Cardiac fibroblast (primary cell): ENCODE data around the gene ARHGAP24.

Experiments
- DNase-seq, 2 donors: peaks; one replicate each; pipeline versions ENCODE4 v3.0.0 to v3.0.0-alpha.2; 2010; ENCODE audit warnings: low read depth in 2 of 2
- H3K4me3 ChIP-seq, 2 donors: replicated peaks in 1 of 2; 1 replicate in 1 of 2; 2 replicates in 1 of 2; pipeline ENCODE4 v1.5.1; 2011; ENCODE audit warnings: low read depth in 2 of 2, low read length in 2 of 2, mild to moderate bottlenecking in 2 of 2, moderate library complexity in 1 of 2
- TF ChIP-seq, protein P1 (sequence below): IDR thresholded peaks from one replicate; pipeline ENCODE4 v1.5.1; 2011; ENCODE audit warnings: low read depth, mild to moderate bottlenecking, low read length, inconsistent platforms

The ARHGAP24 gene

DNA sequence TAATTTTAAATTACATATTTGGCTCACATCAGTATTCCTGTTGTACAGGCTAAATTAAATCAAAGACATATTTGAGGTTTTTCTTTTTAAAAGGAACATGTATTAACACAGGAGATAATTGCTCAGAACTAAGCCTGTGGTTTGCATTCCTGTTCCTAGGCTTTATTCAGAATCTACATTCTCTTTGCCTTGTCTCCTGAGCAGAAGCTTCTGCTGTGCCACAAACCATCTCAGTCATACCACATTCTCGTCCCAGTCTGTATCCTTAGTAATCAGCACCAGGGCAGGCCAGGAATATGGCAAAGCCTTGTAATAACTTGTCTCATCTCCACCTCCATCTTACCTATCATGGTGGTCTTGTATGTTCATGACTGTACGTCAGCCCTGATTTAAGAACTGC is 162.8 kb downstream of the ARHGAP24 start:
- no peak for DNase-seq
- TF ChIP-seq, protein P1, sequence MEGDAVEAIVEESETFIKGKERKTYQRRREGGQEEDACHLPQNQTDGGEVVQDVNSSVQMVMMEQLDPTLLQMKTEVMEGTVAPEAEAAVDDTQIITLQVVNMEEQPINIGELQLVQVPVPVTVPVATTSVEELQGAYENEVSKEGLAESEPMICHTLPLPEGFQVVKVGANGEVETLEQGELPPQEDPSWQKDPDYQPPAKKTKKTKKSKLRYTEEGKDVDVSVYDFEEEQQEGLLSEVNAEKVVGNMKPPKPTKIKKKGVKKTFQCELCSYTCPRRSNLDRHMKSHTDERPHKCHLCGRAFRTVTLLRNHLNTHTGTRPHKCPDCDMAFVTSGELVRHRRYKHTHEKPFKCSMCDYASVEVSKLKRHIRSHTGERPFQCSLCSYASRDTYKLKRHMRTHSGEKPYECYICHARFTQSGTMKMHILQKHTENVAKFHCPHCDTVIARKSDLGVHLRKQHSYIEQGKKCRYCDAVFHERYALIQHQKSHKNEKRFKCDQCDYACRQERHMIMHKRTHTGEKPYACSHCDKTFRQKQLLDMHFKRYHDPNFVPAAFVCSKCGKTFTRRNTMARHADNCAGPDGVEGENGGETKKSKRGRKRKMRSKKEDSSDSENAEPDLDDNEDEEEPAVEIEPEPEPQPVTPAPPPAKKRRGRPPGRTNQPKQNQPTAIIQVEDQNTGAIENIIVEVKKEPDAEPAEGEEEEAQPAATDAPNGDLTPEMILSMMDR: no peak

DNA sequence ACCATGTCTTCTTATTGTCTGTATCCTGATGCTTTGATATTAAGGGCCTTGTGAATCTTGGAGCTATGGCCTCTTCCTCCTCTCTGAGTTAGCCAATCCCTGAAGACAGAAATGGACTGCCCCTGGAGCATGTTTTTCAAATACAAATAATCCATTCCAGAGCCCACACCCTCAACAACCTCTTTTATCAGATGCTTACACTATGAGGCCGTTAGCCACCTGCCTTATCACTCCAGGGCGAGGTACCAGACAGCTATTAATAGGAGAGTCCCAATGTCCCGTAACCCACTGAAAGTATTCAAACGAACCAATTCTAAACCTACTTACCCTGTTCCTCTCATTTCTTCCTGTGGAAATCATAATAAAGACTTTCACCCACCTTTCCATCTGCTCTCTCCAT is 165.0 kb downstream of the ARHGAP24 start:
- TF ChIP-seq, protein P1: no peak
- no peak for DNase-seq

More for the DNA sequence above, 162.8 kb downstream of the ARHGAP24 start:
- H3K4me3 ChIP-seq: no peak overlapping the region

DNA sequence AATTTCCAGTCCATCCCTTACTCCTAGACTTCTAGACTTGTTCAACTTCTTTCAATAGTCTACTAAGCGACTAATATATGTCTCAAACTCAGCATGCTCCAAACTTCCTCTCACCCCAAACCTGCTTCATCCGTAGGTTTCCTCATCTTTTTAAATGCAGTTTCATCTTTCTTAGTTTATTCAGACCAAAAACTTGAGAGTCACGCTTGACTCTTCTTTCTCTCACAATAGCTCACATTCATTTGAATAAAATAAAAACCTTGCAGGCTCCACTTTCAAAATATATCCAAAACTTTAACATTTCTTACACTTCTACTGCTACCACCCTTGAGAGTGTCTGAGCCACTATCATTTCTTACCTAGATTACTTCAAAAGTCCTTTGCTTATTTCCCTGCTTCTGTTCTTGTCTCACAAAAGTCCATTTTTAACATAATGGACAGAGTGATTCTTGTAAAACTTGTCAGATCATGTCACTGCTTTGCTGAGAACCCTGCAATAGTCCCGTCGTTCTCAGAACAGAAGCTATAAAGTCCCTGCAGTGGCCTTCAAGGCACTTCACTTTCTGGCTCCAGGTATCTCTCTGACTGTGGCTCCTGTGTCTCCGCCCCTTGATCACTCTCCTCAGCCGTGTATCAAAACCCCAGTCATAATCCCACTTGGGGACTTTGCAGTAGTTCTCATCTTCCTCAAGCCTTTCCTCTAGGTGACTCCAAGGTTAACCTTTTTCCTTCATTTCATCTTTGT is 167.6 kb downstream of the ARHGAP24 start:
- no peak overlapping the region for H3K4me3 ChIP-seq
- no peak for DNase-seq
- TF ChIP-seq, protein P1: no peak

More for the DNA sequence above, 165.0 kb downstream of the ARHGAP24 start:
- no peak overlapping the region for H3K4me3 ChIP-seq

DNA sequence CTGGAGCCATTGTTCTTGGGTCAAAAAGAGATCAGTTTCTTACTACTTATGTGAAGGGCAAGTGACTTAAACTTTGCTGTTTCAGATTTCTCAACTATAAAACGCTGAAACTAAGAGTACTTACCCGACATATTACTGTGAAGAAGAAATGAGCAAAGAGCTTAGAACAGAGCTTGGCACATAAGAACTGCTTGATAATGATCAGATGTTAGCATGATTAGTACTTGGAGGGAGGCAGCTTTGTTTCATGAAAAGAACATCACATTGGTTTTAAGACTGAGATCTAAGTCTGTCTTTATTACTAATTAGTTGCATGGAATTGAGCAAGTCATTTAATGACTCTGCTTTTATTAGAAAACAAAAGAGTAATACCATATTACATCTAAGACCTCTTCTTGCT is 169.1 kb downstream of the ARHGAP24 start:
- no peak for DNase-seq
- H3K4me3 ChIP-seq: no peak overlapping the region
- TF ChIP-seq, protein P1: no peak

DNA sequence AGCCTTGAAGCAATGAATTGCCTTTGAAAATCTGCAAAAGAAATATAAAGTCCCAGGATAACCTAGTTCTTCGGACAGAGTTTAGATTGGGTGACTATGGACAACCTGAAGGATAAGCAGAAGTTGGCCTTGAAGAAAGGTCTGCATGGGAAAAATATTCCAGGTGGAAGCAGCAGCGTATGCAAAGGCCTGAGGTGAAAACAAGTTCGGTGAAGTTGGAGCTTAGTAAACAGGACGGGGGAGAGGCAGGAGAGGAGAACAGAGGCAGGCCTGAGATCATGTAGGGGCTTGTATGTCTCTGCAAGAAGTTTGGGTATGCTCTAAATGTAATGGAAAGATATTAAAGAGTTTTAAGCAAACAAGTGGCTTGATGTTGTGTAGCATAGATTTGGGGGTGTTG is 176.0 kb downstream of the ARHGAP24 start:
- TF ChIP-seq, protein P1: no peak
- no peak overlapping the region for H3K4me3 ChIP-seq
- DNase-seq: no peak

DNA sequence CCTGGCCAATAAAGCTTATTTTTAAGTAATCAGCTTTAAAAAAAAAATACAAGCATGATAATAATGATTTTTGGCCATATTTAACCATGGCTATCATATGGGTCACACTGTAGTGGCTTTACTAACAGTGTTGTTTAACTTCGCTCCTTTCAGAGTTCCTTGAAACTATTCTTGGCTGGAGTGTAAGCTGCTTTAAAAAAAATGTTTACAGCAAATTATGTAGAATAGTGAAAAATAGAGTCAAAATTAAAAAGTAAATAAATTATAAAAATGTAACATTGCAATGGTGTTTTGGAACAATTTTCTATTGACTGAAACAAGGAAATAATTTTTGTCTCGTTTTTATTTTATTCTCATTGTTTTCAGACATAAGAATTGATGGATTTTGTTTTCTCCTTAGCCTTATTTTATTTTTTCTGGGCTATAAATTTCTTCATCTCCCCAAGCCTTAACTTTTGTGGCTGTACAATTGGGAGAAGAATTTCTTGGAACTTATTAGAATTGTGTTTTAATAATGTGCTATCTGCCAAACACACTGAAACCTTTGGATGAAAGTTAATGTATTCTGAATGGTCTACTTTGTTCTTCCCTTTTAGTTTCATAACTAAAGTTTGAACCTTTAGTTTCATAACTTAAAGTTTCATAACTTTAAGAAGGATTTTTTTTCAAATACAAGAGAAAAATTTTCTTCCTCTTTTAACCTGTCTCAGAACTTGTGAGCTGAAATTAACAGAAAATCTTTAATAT is 182.0 kb downstream of the ARHGAP24 start:
- H3K4me3 ChIP-seq: no peak overlapping the region
- TF ChIP-seq, protein P1: no peak
- DNase-seq: no peak
